G401.6 (cell line): ENCODE data around the gene PRKN.
"Not testable (repeated sequence)": the region's sequence is repeated elsewhere in the genome, so short reads cannot be mapped to it uniquely, and the experiment has no call there.

Experiments used
- FAIRE-seq: peaks from 2 replicates; lab custom pipeline; 2012; peaks lifted over from hg19 to GRCh38; lab: Jason Lieb, UNC

Gene PRKN

DNA sequence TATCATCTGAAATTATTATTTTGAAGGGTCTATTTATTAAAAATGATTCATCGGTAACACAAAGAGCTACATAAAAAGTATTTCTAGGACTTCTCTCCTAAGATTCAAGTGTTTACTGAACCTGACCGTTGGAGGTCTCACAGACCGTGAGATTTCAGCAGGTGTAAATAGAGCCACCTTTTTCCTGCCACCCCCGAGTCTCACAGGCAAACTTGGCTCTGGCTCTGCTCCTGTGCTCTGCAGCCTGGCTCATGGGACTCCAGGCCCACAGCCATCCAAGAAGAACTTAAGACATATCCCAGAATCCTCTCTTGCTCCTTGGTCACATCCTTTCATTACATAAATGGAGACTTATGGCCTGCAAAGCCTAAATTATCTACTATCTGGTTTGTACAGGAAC is 1385.9 kb downstream of the PRKN start:
- no peak for FAIRE-seq

- no peak for FAIRE-seq
Measured at GRCh38 chr6:161338015-161338414, 1389.6 kb downstream of the PRKN start.

- FAIRE-seq: no peak
Measured at GRCh38 chr6:161336479-161336878, 1391.1 kb downstream of the PRKN start.

DNA sequence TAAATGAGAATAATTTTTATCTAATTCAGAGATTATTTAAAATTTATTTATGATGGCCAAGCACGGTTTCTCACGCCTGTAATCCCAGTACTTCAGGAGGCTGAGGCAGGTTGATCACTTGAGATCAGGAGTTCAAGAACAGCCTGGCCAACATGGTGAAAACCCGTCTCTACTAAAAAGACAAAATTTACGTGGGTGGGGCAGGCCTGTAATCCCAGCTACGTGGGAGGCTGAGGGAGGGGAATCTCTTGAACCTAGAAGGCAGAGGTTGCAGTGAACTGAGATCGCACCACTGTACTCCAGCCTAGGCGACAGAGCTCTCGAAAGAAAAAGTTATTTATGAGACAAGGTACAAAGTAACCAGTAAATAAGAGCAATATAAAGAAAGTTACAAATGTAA is 1394.2 kb downstream of the PRKN start:
- FAIRE-seq: no peak

DNA sequence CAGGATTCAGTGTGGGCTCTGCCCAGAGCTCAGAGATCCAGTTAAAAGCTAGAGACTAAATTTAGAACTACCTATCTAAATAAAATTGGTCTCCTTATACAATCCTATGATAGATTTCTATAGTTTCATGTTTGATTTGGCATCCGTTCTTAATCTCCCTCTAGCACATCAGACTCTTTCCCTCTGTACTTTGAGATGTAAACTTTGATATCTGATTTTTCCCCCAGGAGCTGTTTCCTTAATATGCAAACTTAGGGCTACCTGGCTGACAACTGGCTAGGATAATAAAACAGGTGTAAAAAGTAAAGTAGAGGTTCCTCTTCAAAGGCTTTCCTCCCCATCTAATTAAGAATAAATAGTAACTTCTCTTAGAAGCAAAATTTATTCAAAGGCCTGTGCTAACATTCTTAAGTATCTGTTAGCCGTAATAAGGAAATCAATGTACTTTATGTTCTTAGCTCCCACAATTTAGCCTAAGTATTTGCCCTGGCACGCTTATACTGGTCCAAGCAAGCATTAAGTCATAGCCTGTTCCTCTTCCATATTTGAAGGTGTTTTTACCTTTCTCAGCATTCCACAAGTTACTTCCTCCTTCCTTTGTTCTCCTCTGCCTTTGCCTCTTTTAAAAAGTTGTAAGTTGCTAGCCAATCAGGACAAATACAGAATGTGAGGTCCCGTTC is 1396.0 kb downstream of the PRKN start:
- not testable (repeated sequence) for FAIRE-seq

DNA sequence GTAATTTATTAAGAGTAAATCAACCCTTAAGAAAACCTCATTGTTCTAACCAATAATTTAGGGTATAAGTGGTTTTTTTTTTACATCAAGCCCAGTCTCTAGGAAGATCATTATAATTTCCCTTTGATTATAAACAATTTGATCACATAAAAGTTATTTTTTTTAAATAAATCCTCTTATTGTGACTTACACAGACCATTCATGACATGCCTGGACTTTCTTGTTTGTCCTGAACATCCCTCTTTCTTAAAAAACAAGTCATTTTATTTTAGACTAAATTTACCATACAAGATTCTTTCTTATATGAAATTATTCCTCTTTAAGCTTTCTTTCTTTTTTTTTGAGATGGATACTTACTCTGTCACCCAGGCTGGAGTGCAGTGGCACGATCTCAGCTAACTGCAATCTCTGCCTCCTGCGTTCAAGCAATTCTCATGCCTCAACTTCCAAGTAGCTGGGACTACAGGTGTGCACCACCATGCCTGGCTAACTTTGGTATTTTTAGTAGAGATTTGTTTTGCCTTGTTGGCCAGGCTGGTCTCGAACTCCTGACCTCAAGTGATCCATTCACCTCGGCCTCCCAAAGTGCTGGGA is 1400.1 kb downstream of the PRKN start:
- no peak for FAIRE-seq

- FAIRE-seq: no peak
Measured at GRCh38 chr6:161319231-161319630, 1408.3 kb downstream of the PRKN start.

- FAIRE-seq: no peak
Measured at GRCh38 chr6:161318456-161318855, 1409.1 kb downstream of the PRKN start.

DNA sequence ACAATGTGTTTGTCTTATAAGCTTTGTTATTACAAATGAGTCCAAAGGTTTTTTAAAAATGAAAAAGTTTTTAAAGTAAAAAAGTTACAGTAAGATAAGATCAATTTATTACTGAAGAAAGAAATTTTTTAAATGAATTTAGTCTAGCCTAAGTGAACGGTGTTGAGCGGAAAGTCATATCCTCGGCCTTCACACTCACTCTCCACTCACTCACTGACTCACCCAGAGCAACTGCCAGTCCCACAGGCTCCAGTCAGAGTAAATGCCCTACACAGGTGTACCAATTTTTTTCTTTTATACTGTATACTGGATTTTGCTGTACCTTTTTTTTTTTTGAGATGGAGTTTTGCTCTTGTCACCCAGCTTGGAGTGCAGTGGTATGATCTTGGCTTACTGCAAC is 1411.0 kb downstream of the PRKN start:
- no peak for FAIRE-seq

GRCh38 chr6:161315246-161315917 is 1412.2 kb downstream of the PRKN start:
- not testable (repeated sequence) for FAIRE-seq

DNA sequence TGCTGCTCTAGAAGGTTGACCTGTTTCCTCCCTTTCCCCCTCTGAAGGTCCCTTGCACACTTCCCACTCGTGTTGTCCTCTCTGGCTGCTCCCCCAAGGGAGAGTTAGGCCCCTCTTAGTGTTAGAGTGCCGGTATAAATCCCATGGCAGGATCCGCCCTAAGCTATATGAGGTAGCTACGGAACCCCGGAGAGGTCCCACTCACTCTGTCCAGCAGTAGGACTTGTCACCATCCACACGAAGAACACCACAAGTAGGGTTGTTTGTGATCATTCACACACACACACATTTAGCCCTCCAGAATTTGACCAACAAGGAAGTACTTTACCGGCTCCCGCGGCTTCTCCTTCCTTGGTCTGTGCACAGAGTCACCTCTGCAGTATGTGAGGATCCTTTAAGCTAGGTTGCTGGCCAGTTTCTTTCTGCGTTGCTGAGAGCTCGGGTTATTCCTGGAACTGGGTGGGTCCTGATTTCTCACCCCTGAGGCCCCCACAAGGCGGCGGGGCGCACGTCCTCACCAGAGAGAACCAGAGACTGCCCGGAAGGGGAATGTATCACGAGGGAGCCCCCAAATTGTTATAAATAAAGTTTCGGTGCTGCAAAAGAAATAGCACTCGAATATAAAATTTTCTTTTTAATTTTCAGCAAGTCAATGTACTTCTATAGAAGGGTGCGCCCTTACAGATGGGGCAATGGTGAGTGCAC is 1412.9 kb downstream of the PRKN start:
- FAIRE-seq: not testable (repeated sequence)

DNA sequence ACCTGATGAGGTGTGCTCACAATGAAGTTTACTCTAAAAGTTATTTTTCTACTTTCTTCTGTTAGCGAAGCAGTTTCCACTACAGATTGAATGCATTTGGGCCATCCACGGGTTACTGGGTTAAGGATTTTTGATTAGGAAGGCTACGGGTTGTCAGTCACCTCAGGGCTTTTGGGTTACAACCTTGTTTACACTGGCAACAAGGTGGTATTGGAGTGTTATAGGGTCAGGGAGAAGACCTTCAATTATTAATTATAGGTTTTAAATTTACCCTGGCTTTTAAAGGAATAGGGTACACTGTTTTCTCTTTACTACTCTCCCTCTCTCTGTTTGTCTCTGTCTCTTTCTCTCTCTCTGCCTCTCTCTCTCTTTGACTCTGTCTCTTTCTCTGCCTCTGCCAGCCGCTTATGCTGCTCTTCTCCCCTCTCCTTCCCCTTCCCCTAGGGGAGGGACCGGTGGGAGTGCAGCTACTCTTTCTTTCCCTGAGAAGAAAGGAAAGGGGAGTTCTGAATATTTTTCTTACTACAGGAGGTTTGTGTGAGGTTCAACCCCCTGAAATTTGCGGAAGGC is 1413.5 kb downstream of the PRKN start:
- no peak for FAIRE-seq

- not testable (repeated sequence) for FAIRE-seq
Measured at GRCh38 chr6:161313475-161313874, 1414.1 kb downstream of the PRKN start.

GRCh38 chr6:161309774-161310173 is 1417.8 kb downstream of the PRKN start:
- not testable (repeated sequence) for FAIRE-seq

- FAIRE-seq: no peak
Measured at GRCh38 chr6:161308075-161308655, 1419.4 kb downstream of the PRKN start.

- FAIRE-seq: no peak
Measured at GRCh38 chr6:161305860-161306259, 1421.7 kb downstream of the PRKN start.

GRCh38 chr6:161303628-161304340 is 1423.8 kb downstream of the PRKN start:
- FAIRE-seq: no peak

GRCh38 chr6:161302949-161303348 is 1424.6 kb downstream of the PRKN start:
- FAIRE-seq: no peak

DNA sequence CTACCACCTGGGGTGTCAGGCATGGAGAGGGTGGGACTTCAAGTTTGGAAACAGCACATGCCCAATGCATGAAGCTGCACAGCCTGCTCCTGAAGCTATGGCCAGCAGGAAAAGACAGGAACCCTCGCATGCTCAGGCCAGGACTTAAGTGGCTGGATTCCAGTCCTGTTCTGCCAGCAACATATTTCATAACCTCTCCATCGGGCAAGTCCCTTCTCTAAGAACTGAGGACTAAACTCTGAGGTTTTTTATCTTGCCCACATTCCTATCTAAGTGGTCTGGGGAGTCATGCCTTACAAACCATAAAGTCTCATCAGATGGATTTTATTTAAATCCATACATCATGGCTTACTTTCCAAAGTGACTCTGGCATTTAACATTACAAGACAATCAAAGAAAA is 1426.2 kb downstream of the PRKN start:
- no peak for FAIRE-seq

GRCh38 chr6:161300823-161301222 is 1426.7 kb downstream of the PRKN start:
- no peak for FAIRE-seq

DNA sequence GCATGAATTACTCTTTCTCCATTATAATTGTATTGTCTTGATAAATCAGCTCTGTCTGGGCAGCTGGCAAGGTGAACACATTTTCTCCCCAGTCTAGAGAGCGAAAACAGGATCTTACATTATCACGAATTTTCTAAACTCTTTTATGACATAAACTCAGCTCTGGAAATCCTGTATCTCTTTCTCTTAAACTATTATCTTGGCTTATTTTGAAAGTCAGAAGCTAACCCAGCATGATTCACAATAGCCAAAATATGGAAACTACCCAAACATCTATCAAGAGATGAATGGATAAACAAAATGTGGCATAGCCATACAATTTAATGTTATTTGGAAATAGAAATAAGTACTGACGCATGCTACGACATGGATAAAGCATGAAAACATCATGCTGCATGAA is 1427.8 kb downstream of the PRKN start:
- no peak for FAIRE-seq
